GM18858 (cell line): ENCODE data around the gene XXYLT1.
"Not testable (repeated sequence)": the region's sequence is repeated elsewhere in the genome, so short reads cannot be mapped to it uniquely, and the experiment has no call there.

Experiments used
- ATAC-seq: cut with Tn5 transposase; IDR thresholded peaks from one replicate; pipeline ENCODE4 v1.9.1; 2021; ENCODE audit not compliant: unreplicated experiment

XXYLT1 gene, protein sequence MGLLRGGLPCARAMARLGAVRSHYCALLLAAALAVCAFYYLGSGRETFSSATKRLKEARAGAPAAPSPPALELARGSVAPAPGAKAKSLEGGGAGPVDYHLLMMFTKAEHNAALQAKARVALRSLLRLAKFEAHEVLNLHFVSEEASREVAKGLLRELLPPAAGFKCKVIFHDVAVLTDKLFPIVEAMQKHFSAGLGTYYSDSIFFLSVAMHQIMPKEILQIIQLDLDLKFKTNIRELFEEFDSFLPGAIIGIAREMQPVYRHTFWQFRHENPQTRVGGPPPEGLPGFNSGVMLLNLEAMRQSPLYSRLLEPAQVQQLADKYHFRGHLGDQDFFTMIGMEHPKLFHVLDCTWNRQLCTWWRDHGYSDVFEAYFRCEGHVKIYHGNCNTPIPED

DNA sequence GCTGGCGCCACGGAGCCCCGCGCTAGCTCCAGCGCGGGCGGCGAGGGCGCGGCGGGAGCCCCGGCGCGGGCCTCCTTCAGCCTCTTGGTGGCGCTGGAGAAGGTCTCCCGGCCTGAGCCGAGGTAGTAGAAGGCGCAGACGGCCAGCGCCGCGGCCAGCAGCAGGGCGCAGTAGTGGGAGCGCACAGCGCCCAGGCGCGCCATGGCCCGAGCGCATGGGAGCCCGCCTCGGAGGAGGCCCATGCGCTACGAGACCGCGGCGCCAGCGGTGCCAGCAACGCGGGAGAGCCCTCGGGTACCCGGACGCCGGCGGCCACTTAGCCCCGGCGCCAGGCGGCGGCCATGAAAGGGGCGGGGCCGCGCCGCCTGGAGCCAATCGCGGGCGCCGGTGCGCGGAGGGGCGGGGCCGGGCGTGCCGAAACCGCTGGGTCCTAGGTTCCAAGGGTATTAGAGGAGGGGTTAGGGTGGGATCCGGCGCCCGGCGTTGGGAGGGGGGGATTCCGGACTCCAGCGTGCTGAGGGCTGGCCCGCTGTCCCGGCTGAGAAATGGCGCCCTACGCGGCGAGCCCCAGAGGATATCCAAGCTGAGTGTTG, at the start of gene XXYLT1:
Gene XXYLT1 (minus strand): TSS at position 343 of the 593 bp plus-strand sequence. CDS start 101 bp downstream, at position 242.
- ATAC-seq = peak; percentile 60

- ATAC-seq = no peak
Measured at GRCh38 chr3:195319060-195319459, 48.1 kb upstream of the XXYLT1 start.

GRCh38 chr3:195312714-195313113, 41.8 kb upstream of the XXYLT1 start:
- no peak for ATAC-seq

- ATAC-seq = no peak
Measured at GRCh38 chr3:195307711-195308110, 36.8 kb upstream of the XXYLT1 start.

- no peak for ATAC-seq
Measured at GRCh38 chr3:195306369-195306768, 35.4 kb upstream of the XXYLT1 start.

DNA sequence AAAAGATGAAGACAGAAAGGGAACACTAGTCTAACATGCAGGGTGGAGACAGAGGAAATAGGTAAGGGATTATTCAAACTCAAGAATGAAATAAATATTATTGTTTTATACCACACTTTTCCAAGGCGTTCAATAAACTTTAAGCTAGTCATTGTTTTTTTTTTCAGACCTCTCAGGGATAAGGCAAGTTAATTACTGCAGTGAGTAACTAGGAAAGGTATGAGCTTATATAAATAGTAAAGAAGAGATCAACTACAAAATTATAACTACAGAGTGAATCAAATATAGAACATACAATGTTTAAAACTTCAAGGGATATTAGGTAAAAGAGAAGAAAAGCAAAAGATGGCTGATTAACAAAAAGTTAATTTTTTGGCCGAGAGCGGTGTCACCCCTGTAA, 31.5 kb upstream of the XXYLT1 start:
- no peak for ATAC-seq

DNA sequence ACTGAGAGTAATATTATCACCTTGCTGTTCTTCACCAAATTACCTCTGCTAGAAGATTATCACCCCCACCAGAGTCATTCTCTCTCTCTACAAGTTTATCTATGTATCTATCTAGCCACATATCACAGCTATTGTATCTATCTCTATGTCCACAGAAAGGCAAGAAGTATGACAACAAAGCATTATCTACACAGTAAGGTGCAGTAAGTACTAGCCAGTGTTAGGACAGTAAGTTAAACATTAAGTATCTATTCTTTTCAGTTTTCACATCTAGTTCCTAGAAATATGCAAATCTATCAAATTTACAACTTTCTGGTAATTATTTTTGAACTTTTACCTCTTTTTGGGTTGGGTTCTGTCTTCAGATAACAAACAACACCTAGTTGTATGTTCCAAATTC, 26.5 kb upstream of the XXYLT1 start:
- ATAC-seq = no peak

- ATAC-seq = no peak
Measured at GRCh38 chr3:195296662-195297061, 25.7 kb upstream of the XXYLT1 start.

DNA sequence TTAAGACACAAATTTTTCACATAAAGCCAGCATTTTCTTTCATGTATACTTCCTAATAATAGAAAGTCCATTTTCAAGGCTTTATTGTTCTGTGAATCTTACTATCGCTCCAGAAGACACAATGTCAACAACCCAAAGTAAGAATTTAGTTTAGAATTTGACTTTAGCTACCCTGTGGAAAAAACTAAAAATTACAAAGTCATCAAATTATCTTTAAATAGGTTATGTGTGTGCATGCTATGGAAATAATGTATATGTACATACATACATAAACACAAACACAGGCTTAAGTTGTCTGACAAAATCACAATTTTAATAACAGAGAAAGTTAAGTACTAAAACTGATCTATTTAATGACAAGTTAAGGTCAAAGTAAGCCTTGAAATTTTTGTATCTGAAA, 20.2 kb upstream of the XXYLT1 start:
- no peak for ATAC-seq

DNA sequence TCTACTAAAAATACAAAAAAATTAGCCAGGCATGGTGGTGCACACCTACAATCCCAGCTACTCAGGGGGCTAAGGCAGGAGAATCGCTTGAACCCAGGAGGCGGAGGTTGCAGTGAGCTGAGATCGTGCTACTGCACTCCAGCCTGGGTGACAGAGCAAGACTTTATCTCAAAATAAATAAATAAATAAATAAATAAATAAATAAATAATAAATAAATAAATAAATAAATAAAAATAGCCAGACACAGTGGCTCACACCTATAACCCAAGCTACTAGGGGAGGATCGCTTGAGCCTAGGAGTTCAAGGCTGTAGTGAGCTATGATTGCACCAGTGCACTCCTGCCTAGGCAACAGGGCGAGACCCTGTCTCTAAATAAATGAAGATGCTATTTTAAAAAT, 19.7 kb upstream of the XXYLT1 start:
- not testable (repeated sequence) for ATAC-seq

DNA sequence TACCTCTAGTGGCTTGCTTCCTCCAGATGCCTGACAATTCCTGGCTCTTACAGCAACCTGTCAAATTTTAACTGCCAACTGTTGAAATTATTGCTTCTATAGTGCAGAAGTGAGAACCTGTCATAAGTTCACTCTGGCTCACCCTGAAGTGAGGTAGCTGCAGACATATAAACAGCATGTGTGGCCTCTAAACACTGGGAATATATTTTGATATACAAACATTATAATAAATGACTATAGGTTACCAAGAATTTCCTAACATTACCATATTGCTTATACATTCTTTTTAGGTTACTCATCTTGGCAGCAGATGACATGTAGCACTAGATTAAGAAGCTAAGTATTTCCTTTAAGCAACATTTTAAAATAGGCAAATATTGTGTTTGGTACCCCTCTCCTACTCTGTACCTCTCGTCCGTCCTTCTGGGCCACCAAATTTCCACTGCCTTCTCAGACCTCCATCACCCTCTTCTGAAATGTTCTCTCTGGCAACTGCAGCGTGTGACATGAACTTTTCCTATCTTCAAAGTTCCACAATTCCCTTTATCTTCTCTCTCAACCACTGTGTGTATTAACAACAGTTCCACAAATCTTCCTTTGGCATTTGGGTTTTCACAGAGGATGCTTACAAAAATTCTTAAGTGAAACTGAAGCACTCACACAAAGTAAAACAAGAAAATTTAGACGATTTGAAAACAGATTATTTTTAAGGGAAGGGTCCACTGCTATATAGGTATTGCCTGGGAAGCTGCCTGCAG, 15.3 kb upstream of the XXYLT1 start:
- ATAC-seq = no peak

DNA sequence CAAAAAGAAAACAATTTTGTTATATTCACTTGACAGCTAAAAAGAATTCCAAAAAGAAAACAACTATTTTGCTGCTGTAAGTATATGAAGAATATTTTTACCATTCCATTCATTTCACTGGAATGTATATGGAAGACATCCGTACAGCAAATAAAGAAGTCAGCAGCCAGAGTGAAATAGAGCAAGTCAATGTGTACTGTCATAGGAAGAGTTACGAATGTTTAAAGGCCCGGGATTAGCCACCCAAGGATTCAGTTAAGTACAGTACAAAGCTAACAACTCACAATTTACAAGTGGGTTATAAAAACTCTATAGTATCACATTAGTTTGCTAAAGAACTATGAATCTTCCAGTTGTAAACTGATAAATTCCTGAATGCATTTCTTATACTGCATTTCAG, 14.4 kb upstream of the XXYLT1 start:
- no peak for ATAC-seq

DNA sequence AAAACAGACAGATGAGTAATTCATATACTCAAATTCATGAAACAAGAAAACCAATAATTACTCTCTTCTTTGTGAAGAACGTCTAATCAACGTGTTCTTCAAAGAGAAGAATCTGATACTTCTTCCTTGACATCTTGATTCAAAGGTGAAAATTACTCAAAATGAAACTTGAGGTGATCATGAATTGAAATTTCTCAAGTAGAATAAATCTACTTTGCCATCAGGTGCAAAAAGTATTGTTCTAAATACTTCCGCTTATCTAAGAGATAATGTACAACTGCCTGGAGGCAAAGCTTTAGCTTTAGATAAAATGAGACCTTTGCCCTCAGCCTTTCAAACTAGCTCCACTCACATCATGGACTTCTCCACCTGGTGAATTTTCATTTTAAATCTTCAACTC, 13.9 kb upstream of the XXYLT1 start:
- no peak for ATAC-seq

DNA sequence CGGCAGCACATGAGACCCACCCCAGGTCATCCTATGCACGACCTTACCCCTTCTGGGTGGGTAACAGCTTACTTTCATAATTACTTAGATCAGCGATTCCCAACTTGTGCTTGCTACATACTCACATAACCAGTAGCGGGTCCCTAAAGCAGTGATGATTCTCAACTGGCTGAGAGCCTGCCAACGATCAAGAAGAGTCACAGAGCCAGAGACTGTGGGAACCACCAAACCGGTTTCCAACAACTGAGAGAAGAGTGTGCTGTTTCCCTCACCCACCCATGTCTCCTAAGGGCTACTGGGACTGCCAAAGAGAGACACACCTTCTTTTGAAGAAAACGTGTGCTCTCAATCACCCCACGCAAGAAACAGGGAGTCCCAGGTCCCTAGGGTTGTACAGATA, 12.0 kb upstream of the XXYLT1 start:
- no peak for ATAC-seq

- ATAC-seq = no peak
Measured at GRCh38 chr3:195274259-195274966, 3.5 kb upstream of the XXYLT1 start.

DNA sequence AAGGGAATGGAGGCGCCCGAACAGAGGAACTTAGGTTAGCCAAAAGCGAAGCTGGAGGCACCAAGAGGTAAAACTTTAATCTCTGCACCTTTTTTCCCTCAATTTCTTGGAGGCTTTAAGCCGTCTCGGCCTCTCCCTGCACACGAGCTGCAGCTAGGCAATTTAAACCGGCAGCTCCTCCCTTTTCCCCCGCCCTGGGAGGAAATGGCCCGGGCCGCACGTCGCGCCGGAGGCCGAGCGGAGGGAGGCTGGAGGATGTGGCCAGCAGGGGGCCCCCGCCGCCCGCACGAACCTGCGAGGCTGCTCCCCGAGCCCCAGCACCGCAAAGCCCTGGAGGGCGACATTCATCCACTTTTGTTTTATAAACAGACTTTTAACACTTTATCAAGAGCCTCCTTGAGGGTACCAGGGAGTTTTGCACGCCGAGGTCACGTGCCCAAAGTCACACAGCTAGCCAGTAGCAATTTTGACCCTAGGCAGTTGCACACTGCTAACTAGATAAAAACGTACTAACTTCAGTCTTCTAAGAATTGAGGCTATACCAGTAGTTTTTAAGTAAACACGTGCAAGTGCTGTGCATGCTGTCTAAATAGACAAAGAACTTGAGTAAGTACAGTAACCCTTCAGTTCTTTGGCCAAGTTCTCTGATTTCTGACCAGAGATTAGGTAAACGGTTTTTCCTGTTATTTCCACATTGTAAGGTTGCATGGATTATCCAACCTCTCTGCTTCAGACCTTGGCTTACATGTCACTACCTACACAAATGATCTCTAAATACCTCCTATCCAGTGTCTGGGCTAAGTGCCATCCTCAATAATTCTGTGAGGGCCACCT, 668 bp upstream of the XXYLT1 start:
- peak; percentile 54 for ATAC-seq

GRCh38 chr3:195270079-195270816, 711 bp downstream of the XXYLT1 start:
- ATAC-seq = peak; percentile 5

DNA sequence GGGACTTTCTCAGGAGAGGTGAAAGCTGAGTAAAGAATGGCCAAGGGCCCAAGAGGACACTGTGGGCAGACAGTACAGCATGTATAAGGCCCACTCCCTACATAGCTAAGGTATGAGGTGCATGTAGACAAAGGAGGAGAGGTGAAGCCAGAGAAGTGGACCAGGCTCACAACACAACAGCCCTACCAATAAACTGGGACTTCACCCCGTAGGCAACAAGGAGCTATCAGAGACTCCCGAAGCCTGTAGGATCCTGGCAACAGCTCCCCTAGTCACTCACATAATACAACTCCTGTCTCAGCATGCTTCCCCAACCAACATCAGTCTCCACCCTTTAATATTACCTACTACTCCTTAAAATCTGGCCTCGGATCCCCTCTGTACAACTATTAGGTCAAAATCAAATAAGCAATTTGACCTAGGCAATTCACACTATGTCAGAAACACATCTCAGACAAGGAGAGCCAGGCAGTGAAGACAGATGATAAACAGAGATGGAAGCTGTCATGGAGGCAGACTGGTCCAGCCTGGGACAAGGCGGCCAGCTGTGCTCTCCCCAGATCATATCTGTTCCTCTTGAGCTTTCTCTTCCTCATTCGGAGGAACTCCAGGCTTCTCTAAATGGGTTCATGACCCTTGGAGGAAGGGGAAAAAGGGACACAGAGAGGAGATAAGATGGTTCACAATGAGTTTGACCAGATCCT, 1.4 kb downstream of the XXYLT1 start:
- ATAC-seq = no peak
